ENCODE results near the gene ST6GALNAC2. TPM values are rescaled to one million over a fixed set of nuclear protein-coding genes. Genes with fewer than 3 reads are reported as not detected.

Gene ST6GALNAC2
- total RNA-seq, 4 donors from 2014 or later = 5.4 to 27.1 (median 10.6) TPM

GRCh38 chr17:76601065-76601464 lies 15.4 kb upstream of the ST6GALNAC2 start:
- ATAC-seq = no peak
- no peak overlapping the region for H3K4me3 ChIP-seq
- TF ChIP-seq CTCF (IDR thresholded peaks at IDR 0.05) (no peak), POLR2A (IDR thresholded peaks at IDR 0.05) (no peak), POLR2AphosphoS5 (IDR thresholded peaks at IDR 0.05) (no peak), EP300 (IDR thresholded peaks at IDR 0.05) (no peak)
- peaks cover 18% of the 10 kb centered on the region for H3K27me3 ChIP-seq
- H3K9me3 ChIP-seq = no peaks in the 10 kb centered on the region
- H3K36me3 ChIP-seq = no peaks in the 10 kb centered on the region
- WGBS, 2 donors (ENCODE audit: low coverage in 1 of 2) = 69 to 71% methylated on average over 3 to 8 of the region's 8 CpGs
- no peak overlapping the region for H3K27ac ChIP-seq
- peaks cover 0 to 7% (median 0%) of the 10 kb centered on the region in 3 donors for H3K4me1 ChIP-seq

GRCh38 chr17:76599694-76600460 lies 14.2 kb upstream of the ST6GALNAC2 start:
- H3K4me1 ChIP-seq = peaks cover 0 to 7% (median 0%) of the 10 kb centered on the region in 3 donors
- H3K9me3 ChIP-seq = no peaks in the 10 kb centered on the region
- H3K27ac ChIP-seq = no peak overlapping the region
- ATAC-seq = peak; percentile 39
- TF ChIP-seq CTCF (IDR thresholded peaks at IDR 0.05) = no peak
- no peak for TF ChIP-seq POLR2AphosphoS5 (IDR thresholded peaks at IDR 0.05)
- no peak for TF ChIP-seq POLR2A (IDR thresholded peaks at IDR 0.05)
- TF ChIP-seq EP300 (IDR thresholded peaks at IDR 0.05) = no peak
- no peak overlapping the region for H3K4me3 ChIP-seq
- 57 to 69% methylated on average over 12 to 15 of the region's 17 CpGs for WGBS, 2 donors (ENCODE audit: low coverage in 1 of 2)
- H3K36me3 ChIP-seq = no peaks in the 10 kb centered on the region
- peaks cover 21% of the 10 kb centered on the region for H3K27me3 ChIP-seq

- H3K4me1 ChIP-seq = peaks cover 0 to 7% (median 0%) of the 10 kb centered on the region in 3 donors
- H3K4me3 ChIP-seq = no peak overlapping the region
- no peaks in the 10 kb centered on the region for H3K9me3 ChIP-seq
- peak; percentile 50 for ATAC-seq
- 22 to 40% methylated on average over 1 of the region's 2 CpGs for WGBS, 2 donors (ENCODE audit: low coverage in 1 of 2)
- no peaks in the 10 kb centered on the region for H3K36me3 ChIP-seq
- no peak for TF ChIP-seq EP300 (IDR thresholded peaks at IDR 0.05)
- TF ChIP-seq CTCF (IDR thresholded peaks at IDR 0.05) = no peak
- TF ChIP-seq POLR2AphosphoS5 (IDR thresholded peaks at IDR 0.05) = no peak
- TF ChIP-seq POLR2A (IDR thresholded peaks at IDR 0.05) = no peak
- peaks cover 26% of the 10 kb centered on the region for H3K27me3 ChIP-seq
- H3K27ac ChIP-seq = no peak overlapping the region
Measured at GRCh38 chr17:76598004-76598439, 12.4 kb upstream of the ST6GALNAC2 start.

GRCh38 chr17:76597156-76598003 lies 11.7 kb upstream of the ST6GALNAC2 start:
- Histone ChIP-seq H3K27me3 (peaks cover 29% of the 10 kb centered on the region), H3K4me3 (no peak overlapping the region), H3K9me3 (no peaks in the 10 kb centered on the region), H3K4me1 (peaks cover 0 to 7% (median 0%) of the 10 kb centered on the region in 3 donors), H3K27ac (no peak overlapping the region), H3K36me3 (no peaks in the 10 kb centered on the region)
- WGBS, 2 donors (ENCODE audit: low coverage in 1 of 2) = 58 to 74% methylated on average over 4 to 11 of the region's 12 CpGs
- TF ChIP-seq POLR2AphosphoS5 (IDR thresholded peaks at IDR 0.05) = no peak
- no peak for TF ChIP-seq POLR2A (IDR thresholded peaks at IDR 0.05)
- TF ChIP-seq CTCF (IDR thresholded peaks at IDR 0.05) = no peak
- no peak for TF ChIP-seq EP300 (IDR thresholded peaks at IDR 0.05)
- ATAC-seq = no peak
